K562 (cell line): ENCODE data around the gene EXTL1. TPM values are rescaled to one million over a fixed set of nuclear protein-coding genes. Genes with fewer than 3 reads are reported as not detected.
A peak's percentile ranks its signal among the peaks of the same experiment; 100 is the strongest.

Experiments used
- CBFA2T3 ChIP-seq: fragments of 450-650 bp; IDR thresholded peaks from 2 replicates; pipeline ENCODE4 v1.6.1; 2017
- CBX5 ChIP-seq: IDR thresholded peaks from 2 replicates; pipeline ENCODE4 v1.6.1; 2014; ENCODE audit warnings: low read depth, borderline replicate concordance
- FOSL1 ChIP-seq: fragments of 200-800 bp; sonication (Bioruptor generic); conservative IDR thresholded peaks from 2 replicates; pipeline ENCODE4 v1.6.1; 2016; ENCODE audit warnings: missing genetic modification characterization, missing compliant biosample characterization
- FOXP1 ChIP-seq: sonication (generic); formaldehyde crosslinking; IDR thresholded peaks from 2 replicates; pipeline ENCODE4 v1.8.0; 2022; ENCODE audit warnings: mild to moderate bottlenecking, missing genetic modification reagents
- KLF16 ChIP-seq: IDR thresholded peaks from 2 replicates; pipeline ENCODE4 v1.6.1; 2016; ENCODE audit warnings: antibody characterized with exemption
- MYNN ChIP-seq, 2 experiments: sonication (generic); formaldehyde crosslinking in 1 of 2; IDR thresholded peaks; 2 replicates each; pipeline versions ENCODE4 v1.5.0 to v1.6.1; 2016 to 2020; ENCODE audit warnings: antibody characterized with exemption in 1 of 2, missing genetic modification reagents in 1 of 2
- NR2C1 ChIP-seq, 2 experiments: fragments of 450-650 bp; IDR thresholded peaks; 2 replicates each; pipeline ENCODE4 v1.6.1; 2017; ENCODE audit warnings: mild to moderate bottlenecking in 2 of 2, antibody characterized with exemption in 1 of 2, inconsistent platforms in 1 of 2, missing compliant biosample characterization in 1 of 2, missing genetic modification characterization in 1 of 2
- NR4A1 ChIP-seq, 2 experiments: fragments of 250-450 bp in 1 of 2; fragments of 450-650 bp in 1 of 2; sonication (Bioruptor Pico) in 1 of 2; IDR thresholded peaks; 2 replicates each; pipeline versions ENCODE4 v1.4.0 to v1.6.1; 2016 to 2020; ENCODE audit warnings: mild to moderate bottlenecking in 2 of 2, missing compliant biosample characterization in 1 of 2, missing genetic modification characterization in 1 of 2, moderate library complexity in 1 of 2
- RBFOX2 ChIP-seq: fragments of 200-400 bp; formaldehyde crosslinking; IDR thresholded peaks from 2 replicates; pipeline ENCODE4 v1.6.1; 2017; ENCODE audit warnings: low read depth, mild to moderate bottlenecking, low read length, moderate library complexity
- RREB1 ChIP-seq: fragments of 250-450 bp; sonication (Bioruptor Pico); IDR thresholded peaks from 2 replicates; pipeline ENCODE4 v1.4.0; 2020
- SRSF7 ChIP-seq: fragments of 200-400 bp; formaldehyde crosslinking; optimal IDR thresholded peaks from 2 replicates; pipeline ENCODE3; 2017; ENCODE audit warnings: mild to moderate bottlenecking, low read depth, low read length
- TRIM24 ChIP-seq, 2 experiments: fragments of 450-650 bp; IDR thresholded peaks; 2 replicates each; pipeline ENCODE4 v1.6.1; 2016
- ZKSCAN1 ChIP-seq: fragments of 150-350 bp; IDR thresholded peaks from 2 replicates; pipeline ENCODE4 v1.6.1; 2016; ENCODE audit warnings: low read depth, low read length
- ZNF212 ChIP-seq: fragments of 450-650 bp; formaldehyde crosslinking; IDR thresholded peaks from 2 replicates; pipeline ENCODE4 v1.4.0; 2020; ENCODE audit warnings: mild to moderate bottlenecking
- ZNF263 ChIP-seq: sonication (generic); formaldehyde crosslinking; IDR thresholded peaks from 2 replicates; pipeline ENCODE4 v1.8.0; 2022; ENCODE audit warnings: mild to moderate bottlenecking, missing genetic modification reagents, borderline replicate concordance
- polyA plus RNA-seq, 8 experiments: library from polyadenylated mRNA; depleted of rRNA in 4 of 8; stranded (reverse) in 5 of 8; unstranded in 3 of 8; fragments of >200 nt; fragmentation: Nextera tagmentation in 2 of 8; fragmentation: Illumina TruSeq in 1 of 8; extraction: Ambion mirVana in 2 of 8; extraction: Trizol in 1 of 8; gene quantifications; 2 replicates each; pipeline versions ENCODE4 v1.2.1 to v1.2.3, GENCODE V29; 2011 to 2014; ENCODE audit warnings: inconsistent platforms in 1 of 8, missing spikeins in 1 of 8
- total RNA-seq, 7 experiments: library from RNA; depleted of rRNA in 6 of 7; stranded (reverse); fragments of >200 nt in 6 of 7; fragmentation: Illumina TruSeq in 2 of 7; extraction: Trizol in 2 of 7; gene quantifications; 2 replicates each; pipeline versions ENCODE4 v1.2.1 to v1.2.3, GENCODE V29; 2011 to 2021; ENCODE audit warnings: low replicate concordance in 1 of 7
- TF ChIP-seq, protein P1 (sequence below): sonication (generic); formaldehyde crosslinking; IDR thresholded peaks from 2 replicates; pipeline ENCODE4 v1.4.0; 2020; ENCODE audit warnings: mild to moderate bottlenecking, missing genetic modification reagents
- TF ChIP-seq, protein P2 (sequence below), 3 experiments: fragments of 200-800 bp in 1 of 3; sonication (Bioruptor generic) in 1 of 3; sonication (generic) in 1 of 3; formaldehyde crosslinking in 1 of 3; IDR thresholded peaks; 2 replicates each; pipeline versions ENCODE4 v1.6.1 to v1.8.0; 2016 to 2022; ENCODE audit warnings: mild to moderate bottlenecking in 2 of 3, missing compliant biosample characterization in 2 of 3, missing genetic modification characterization in 2 of 3, missing genetic modification reagents in 1 of 3

The EXTL1 gene
- total and polyA plus RNA-seq, 9 of the 15 experiments (the other 6 are each of a cell fraction or from before 2014, with no cell fraction given), result 0.04 to 0.23 (median 0.08) TPM; not detected in 3

DNA sequence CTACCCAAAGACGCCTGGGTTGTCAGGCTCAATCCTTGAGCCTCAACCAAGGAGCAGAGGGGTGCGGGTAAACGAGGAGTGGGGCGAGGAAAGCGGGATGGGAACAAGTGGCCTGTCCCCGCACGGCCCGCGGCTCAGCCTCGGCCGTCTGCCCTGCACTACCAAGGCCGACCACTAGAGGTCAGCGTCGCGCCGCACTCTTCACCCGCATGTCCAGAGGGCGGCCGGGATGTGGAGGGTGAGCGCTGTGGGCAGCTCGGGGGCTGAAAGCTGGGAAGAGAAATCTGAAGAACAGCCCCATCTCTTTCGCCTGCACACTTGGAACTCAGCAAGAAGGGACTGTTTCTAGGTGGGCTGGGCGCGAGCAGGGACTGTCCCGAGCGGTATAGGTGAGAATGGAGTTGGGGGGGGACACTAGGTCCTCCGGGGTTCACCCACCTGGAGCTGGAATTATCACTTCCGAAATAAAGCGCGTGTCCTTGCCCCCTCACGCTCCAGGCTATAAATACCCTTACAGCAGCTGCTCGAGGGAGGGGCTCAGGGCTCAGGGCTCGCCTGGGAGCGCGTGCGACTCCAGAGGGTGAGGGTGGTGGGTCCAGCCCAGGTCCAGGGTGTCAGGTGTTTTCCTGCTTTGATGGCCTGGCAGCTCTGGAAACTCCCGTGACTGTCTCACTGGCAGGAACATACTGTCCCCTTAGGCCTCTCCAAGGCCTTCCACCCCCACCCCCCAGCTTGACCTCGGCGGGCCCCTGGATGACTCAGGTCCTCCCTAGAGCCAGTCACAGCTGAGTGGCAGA, 14.6 kb downstream of the EXTL1 start (continued):
- TF ChIP-seq, protein P1, sequence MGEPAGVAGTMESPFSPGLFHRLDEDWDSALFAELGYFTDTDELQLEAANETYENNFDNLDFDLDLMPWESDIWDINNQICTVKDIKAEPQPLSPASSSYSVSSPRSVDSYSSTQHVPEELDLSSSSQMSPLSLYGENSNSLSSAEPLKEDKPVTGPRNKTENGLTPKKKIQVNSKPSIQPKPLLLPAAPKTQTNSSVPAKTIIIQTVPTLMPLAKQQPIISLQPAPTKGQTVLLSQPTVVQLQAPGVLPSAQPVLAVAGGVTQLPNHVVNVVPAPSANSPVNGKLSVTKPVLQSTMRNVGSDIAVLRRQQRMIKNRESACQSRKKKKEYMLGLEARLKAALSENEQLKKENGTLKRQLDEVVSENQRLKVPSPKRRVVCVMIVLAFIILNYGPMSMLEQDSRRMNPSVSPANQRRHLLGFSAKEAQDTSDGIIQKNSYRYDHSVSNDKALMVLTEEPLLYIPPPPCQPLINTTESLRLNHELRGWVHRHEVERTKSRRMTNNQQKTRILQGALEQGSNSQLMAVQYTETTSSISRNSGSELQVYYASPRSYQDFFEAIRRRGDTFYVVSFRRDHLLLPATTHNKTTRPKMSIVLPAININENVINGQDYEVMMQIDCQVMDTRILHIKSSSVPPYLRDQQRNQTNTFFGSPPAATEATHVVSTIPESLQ (CRISPR knock-in tag), result no peak
- TF ChIP-seq TRIM24 (IDR thresholded peaks at IDR 0.05) (no peak), MYNN (IDR thresholded peaks at IDR 0.05) (peak; percentile 82), MYNN (CRISPR knock-in tag; IDR thresholded peaks at IDR 0.05) (no peak), FOSL1 (tag) (peak; percentile 84), ZNF212 (no peak), RBFOX2 (peak; percentile 69), FOXP1 (CRISPR knock-in tag) (peak; percentile 54; the same call in 1 of the 2 replicates), RREB1 (CRISPR knock-in tag) (0 out of 2 replicates have a peak, but pooled peaks have one; percentile 20), ZKSCAN1 (peak; percentile 56; the same call in 1 of the 2 replicates), CBFA2T3 (peak; percentile 14; the same call in 1 of the 2 replicates), ZNF263 (CRISPR knock-in tag) (0 out of 2 replicates have a peak, but pooled peaks have one; percentile 17), NR2C1 (IDR thresholded peaks at IDR 0.05) (0 out of 2 replicates have a peak, but pooled peaks have one; percentile 37), NR2C1 (tag; IDR thresholded peaks at IDR 0.05) (peak; percentile 45), NR4A1 (CRISPR knock-in tag; IDR thresholded peaks at IDR 0.05) (peak; percentile 22; the same call in 1 of the 2 replicates), NR4A1 (tag; IDR thresholded peaks at IDR 0.05) (peak; percentile 60; the same call in 1 of the 2 replicates), CBX5 (0 out of 2 replicates have a peak, but pooled peaks have one; percentile 59), KLF16 (peak; percentile 61; the same call in 1 of the 2 replicates), SRSF7 (no peak)
- TF ChIP-seq, protein P2, sequence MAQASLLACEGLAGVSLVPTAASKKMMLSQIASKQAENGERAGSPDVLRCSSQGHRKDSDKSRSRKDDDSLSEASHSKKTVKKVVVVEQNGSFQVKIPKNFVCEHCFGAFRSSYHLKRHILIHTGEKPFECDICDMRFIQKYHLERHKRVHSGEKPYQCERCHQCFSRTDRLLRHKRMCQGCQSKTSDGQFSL (CRISPR knock-in tag; IDR thresholded peaks at IDR 0.05), result peak; percentile 95
- TF ChIP-seq, protein P2 (tag; IDR thresholded peaks at IDR 0.05), result peak in 1 of 2 experiments; percentile 65; a peak in 2 of 4 replicates
